HepG2 (cell line): ENCODE data around the gene METAP1D. TPM values are rescaled to one million over a fixed set of nuclear protein-coding genes. Genes with fewer than 3 reads are reported as not detected.

Source experiments
- ATAC-seq: fragments of 200-7000 bp; cut with Tn5 transposase; 3 replicates; pipeline ENCODE4 v1.9.1; 2020; ENCODE audit warnings: mild to moderate bottlenecking, moderate library complexity
- BruUV-seq: library from RNA; stranded (reverse); fragments of 400-500 nt; replicated peaks from 2 replicates; lab custom pipeline; 2021; lab: Mats Ljungman, UMichigan
- CTCF ChIA-PET: fragments of 300-600 bp; formaldehyde crosslinking; extraction: SDS; loops from one replicate; lab custom pipeline; 2021; ENCODE audit warnings: low total read pairs, inconsistent platforms, low intra/inter-chr PET ratio; lab: Yijun Ruan, JAX
- POLR2A ChIA-PET: fragments of 350-600 bp; sonication (Branson Sonifier 250); formaldehyde crosslinking; loops from one replicate; lab custom pipeline; 2020; ENCODE audit warnings: antibody characterized with exemption, inconsistent platforms; lab: Yijun Ruan, JAX
- DNase-seq: peaks from one replicate; pipeline ENCODE4 v3.0.0-alpha.2; 2015; ENCODE audit warnings: low spot score
- FAIRE-seq: peaks from 3 replicates; lab custom pipeline; 2011; peaks lifted over from hg19 to GRCh38; lab: Jason Lieb, UNC
- H2AFZ ChIP-seq: one replicate; pipeline ENCODE4 v1.6.1; 2011; ENCODE audit warnings: low read length, inconsistent platforms
- H3K27ac ChIP-seq: fragments of 300-600 bp; 3 replicates; pipeline ENCODE4 v1.8.0; 2011; ENCODE audit warnings: mixed run types, mild to moderate bottlenecking, mixed read lengths, low read length, inconsistent platforms; ENCODE audit not compliant: insufficient read depth; ENCODE audit errors: extremely low read length
- H3K27me3 ChIP-seq, 2 experiments: fragments of 200-600 bp in 1 of 2; 2 replicates in 1 of 2; 3 replicates in 1 of 2; pipeline versions ENCODE4 v1.6.0 to v1.8.0; 2011; ENCODE audit warnings: low read length in 2 of 2, mild to moderate bottlenecking in 2 of 2, moderate library complexity in 2 of 2, inconsistent platforms in 1 of 2; ENCODE audit not compliant: insufficient read depth in 2 of 2, control insufficient read depth in 1 of 2
- H3K36me3 ChIP-seq, 2 experiments: fragments of 200-600 bp in 1 of 2; replicated peaks in 1 of 2; 2 replicates in 1 of 2; 3 replicates in 1 of 2; pipeline versions ENCODE4 v1.5.1 to v1.8.0; 2011; ENCODE audit warnings: low read length in 2 of 2, inconsistent platforms in 1 of 2; ENCODE audit not compliant: insufficient read depth in 2 of 2, control insufficient read depth in 1 of 2
- H3K4me1 ChIP-seq: 2 replicates; pipeline ENCODE4 v1.5.1; 2012; ENCODE audit warnings: low read length, inconsistent platforms; ENCODE audit not compliant: insufficient read depth
- H3K4me2 ChIP-seq: 2 replicates; pipeline ENCODE4 v1.6.0; 2011; ENCODE audit warnings: low read depth, low read length, inconsistent platforms
- H3K4me3 ChIP-seq, 3 experiments: fragments of 200-600 bp in 1 of 3; sonication (generic), shearing (Covaris generic) in 1 of 3; replicated peaks in 1 of 3; 2 replicates each; pipeline ENCODE4 v1.5.1; 2011 to 2016; ENCODE audit warnings: low read length in 3 of 3, inconsistent platforms in 2 of 3, low read depth in 2 of 3, mild to moderate bottlenecking in 2 of 3, control low read depth in 1 of 3, mixed read lengths in 1 of 3; ENCODE audit not compliant: insufficient read depth in 1 of 3
- H3K79me2 ChIP-seq: one replicate; pipeline ENCODE4 v1.6.1; 2011; ENCODE audit warnings: low read length, inconsistent platforms; ENCODE audit not compliant: insufficient read depth
- H3K9ac ChIP-seq: 2 replicates; pipeline ENCODE4 v1.6.0; 2011; ENCODE audit warnings: mild to moderate bottlenecking, low read depth, low read length, inconsistent platforms; ENCODE audit not compliant: insufficient read depth
- H3K9me3 ChIP-seq: 2 replicates; pipeline ENCODE4 v1.5.1; 2012; ENCODE audit warnings: mild to moderate bottlenecking, low read length
- H4K20me1 ChIP-seq: 2 replicates; pipeline ENCODE4 v1.6.0; 2011; ENCODE audit warnings: inconsistent platforms, mild to moderate bottlenecking, low read length, moderate library complexity; ENCODE audit not compliant: insufficient read depth
- NFKB2 ChIP-seq: sonication (generic); formaldehyde crosslinking; IDR thresholded peaks from 2 replicates; pipeline ENCODE4 v1.4.0; 2020; ENCODE audit warnings: missing genetic modification reagents, borderline replicate concordance
- SALL1 ChIP-seq: sonication (generic); formaldehyde crosslinking; IDR thresholded peaks from 2 replicates; pipeline ENCODE4 v1.8.0; 2022; ENCODE audit warnings: mild to moderate bottlenecking, missing genetic modification reagents
- WGBS: methylation state at CpG from one replicate; pipeline ENCODE4 v1.1.6; 2017; ENCODE audit warnings: low lambda C conversion rate; 5-methylcytosine and 5-hydroxymethylcytosine counted together
- in situ Hi-C: cut with HindIII; loops from 2 replicates; pipeline ENCODE4 v1.10.0; 2017; ENCODE audit warnings: low pct_unique_long_range_greater_than_20kb; ENCODE audit not compliant: extremely low pct_ligation_motif_present
- intact Hi-C: fragments of 100-400 bp; cut with micrococcal nuclease; formaldehyde crosslinking; loops from one replicate; pipeline ENCODE4 v1.10.0; 2022; ENCODE audit not compliant: unreplicated experiment
- polyA plus RNA-seq, 8 experiments: library from polyadenylated mRNA; depleted of rRNA in 3 of 8; stranded (reverse) in 7 of 8; unstranded in 1 of 8; fragments of >200 nt; fragmentation: Illumina TruSeq in 4 of 8; extraction: Trizol in 4 of 8; gene quantifications; 2 replicates each; pipeline versions ENCODE4 v1.2.1 to v1.2.3, GENCODE V29; 2011 to 2016; ENCODE audit warnings: low read depth in 4 of 8, missing spikeins in 1 of 8, mixed read lengths in 1 of 8; ENCODE audit not compliant: insufficient read depth in 1 of 8
- total RNA-seq, 5 experiments: library from RNA; depleted of rRNA; stranded (reverse); fragments of >200 nt; fragmentation: Illumina TruSeq; extraction: Trizol; gene quantifications; 2 replicates each; pipeline ENCODE4 v1.2.3, GENCODE V29; 2016; ENCODE audit warnings: low read depth in 1 of 5
- TF ChIP-seq, protein P1 (sequence below): sonication (generic); formaldehyde crosslinking; IDR thresholded peaks from 2 replicates; pipeline ENCODE4 v1.4.0; 2020; ENCODE audit warnings: missing genetic modification reagents
- TF ChIP-seq, protein P2 (sequence below): sonication (generic); formaldehyde crosslinking; IDR thresholded peaks from 2 replicates; pipeline ENCODE4 v1.5.1; 2020; ENCODE audit warnings: mild to moderate bottlenecking, missing genetic modification reagents, borderline replicate concordance

Gene METAP1D
- total and polyA plus RNA-seq, 2 of the 13 experiments (the other 11 are each of a cell fraction or from before 2014, with no cell fraction given), result 14.7 to 21.6 TPM

DNA sequence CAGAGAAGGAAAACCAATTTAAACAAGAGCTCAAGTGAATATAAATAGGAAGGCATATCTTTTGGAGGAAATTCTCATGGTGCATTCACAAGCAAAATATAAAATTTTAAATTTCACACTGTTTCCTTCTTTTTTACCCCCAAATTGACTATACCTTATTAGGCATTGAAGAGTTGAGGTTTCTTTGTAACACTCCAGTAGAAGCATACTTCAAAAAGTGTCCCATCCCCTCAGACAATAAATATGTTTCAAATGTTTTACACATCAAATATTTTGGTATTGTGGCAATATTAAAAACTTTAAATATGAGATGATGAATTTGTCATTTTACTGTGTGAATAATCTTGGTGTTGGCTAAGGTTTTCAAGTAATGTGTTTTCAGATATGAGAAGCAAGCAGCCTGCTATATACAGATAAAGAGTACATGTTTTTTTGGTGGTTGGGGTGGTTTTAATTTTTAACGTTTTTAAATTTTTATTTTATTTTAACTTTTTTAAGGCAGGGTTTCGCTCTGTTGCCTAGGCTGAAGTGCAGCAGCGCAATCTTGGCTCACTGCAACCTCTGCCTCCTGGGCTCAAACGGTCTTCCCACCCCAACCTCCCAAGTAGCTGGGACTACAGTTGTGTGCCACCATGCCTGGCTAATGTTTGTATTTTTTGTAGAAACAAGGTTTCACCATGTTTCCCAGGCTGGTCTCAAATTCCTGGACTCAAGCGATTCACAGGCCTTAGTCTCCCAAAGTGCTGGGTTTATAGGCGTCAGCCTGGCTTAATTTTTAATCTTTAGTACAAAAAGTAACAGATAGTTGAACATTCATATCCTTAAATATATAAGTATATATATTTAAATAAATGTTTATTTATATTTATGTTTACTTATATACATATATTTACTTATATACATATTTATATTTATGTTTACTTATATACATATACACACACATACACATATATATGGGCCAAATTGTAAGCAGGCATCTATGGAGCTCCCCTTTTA lies 49.1 kb downstream of the METAP1D start:
- BruUV-seq, result no TSS peak
- TF ChIP-seq NFKB2 (no peak), SALL1 (CRISPR knock-in tag) (no peak)
- TF ChIP-seq, protein P1, sequence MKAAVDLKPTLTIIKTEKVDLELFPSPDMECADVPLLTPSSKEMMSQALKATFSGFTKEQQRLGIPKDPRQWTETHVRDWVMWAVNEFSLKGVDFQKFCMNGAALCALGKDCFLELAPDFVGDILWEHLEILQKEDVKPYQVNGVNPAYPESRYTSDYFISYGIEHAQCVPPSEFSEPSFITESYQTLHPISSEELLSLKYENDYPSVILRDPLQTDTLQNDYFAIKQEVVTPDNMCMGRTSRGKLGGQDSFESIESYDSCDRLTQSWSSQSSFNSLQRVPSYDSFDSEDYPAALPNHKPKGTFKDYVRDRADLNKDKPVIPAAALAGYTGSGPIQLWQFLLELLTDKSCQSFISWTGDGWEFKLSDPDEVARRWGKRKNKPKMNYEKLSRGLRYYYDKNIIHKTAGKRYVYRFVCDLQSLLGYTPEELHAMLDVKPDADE (CRISPR knock-in tag), result no peak
- TF ChIP-seq, protein P2, sequence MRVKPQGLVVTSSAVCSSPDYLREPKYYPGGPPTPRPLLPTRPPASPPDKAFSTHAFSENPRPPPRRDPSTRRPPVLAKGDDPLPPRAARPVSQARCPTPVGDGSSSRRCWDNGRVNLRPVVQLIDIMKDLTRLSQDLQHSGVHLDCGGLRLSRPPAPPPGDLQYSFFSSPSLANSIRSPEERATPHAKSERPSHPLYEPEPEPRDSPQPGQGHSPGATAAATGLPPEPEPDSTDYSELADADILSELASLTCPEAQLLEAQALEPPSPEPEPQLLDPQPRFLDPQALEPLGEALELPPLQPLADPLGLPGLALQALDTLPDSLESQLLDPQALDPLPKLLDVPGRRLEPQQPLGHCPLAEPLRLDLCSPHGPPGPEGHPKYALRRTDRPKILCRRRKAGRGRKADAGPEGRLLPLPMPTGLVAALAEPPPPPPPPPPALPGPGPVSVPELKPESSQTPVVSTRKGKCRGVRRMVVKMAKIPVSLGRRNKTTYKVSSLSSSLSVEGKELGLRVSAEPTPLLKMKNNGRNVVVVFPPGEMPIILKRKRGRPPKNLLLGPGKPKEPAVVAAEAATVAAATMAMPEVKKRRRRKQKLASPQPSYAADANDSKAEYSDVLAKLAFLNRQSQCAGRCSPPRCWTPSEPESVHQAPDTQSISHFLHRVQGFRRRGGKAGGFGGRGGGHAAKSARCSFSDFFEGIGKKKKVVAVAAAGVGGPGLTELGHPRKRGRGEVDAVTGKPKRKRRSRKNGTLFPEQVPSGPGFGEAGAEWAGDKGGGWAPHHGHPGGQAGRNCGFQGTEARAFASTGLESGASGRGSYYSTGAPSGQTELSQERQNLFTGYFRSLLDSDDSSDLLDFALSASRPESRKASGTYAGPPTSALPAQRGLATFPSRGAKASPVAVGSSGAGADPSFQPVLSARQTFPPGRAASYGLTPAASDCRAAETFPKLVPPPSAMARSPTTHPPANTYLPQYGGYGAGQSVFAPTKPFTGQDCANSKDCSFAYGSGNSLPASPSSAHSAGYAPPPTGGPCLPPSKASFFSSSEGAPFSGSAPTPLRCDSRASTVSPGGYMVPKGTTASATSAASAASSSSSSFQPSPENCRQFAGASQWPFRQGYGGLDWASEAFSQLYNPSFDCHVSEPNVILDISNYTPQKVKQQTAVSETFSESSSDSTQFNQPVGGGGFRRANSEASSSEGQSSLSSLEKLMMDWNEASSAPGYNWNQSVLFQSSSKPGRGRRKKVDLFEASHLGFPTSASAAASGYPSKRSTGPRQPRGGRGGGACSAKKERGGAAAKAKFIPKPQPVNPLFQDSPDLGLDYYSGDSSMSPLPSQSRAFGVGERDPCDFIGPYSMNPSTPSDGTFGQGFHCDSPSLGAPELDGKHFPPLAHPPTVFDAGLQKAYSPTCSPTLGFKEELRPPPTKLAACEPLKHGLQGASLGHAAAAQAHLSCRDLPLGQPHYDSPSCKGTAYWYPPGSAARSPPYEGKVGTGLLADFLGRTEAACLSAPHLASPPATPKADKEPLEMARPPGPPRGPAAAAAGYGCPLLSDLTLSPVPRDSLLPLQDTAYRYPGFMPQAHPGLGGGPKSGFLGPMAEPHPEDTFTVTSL (CRISPR knock-in tag), result no peak
- no peak for FAIRE-seq
- Histone ChIP-seq H4K20me1 (no peaks in the 10 kb centered on the region), H3K4me3 (no peak overlapping the region), H2AFZ (no peak overlapping the region), H3K9ac (no peak overlapping the region), H3K4me1 (peaks cover 61% of the 10 kb centered on the region), H3K9me3 (no peaks in the 10 kb centered on the region), H3K4me2 (no peak overlapping the region), H3K27ac (no peak overlapping the region), H3K79me2 (no peaks in the 10 kb centered on the region), H3K27me3 (no peaks in the 10 kb centered on the region), H3K36me3 (no peaks in the 10 kb centered on the region)
- DNase-seq, result no peak
- ATAC-seq, result no peak
- WGBS, result 87% methylated on average over 6 of the region's 6 CpGs
- POLR2A ChIA-PET, result interaction anchor here (1.2 kb wide), 1 partner anchor 54 kb away, joined by 3 read pairs; the partner anchor contains the start of gene DLX2
- intact Hi-C loops, result no loop called here
- CTCF ChIA-PET, result no interaction called here
- in situ Hi-C loops, result no loop called here
